ENCODE measurements around the gene SKAP2.

Gene SKAP2

DNA sequence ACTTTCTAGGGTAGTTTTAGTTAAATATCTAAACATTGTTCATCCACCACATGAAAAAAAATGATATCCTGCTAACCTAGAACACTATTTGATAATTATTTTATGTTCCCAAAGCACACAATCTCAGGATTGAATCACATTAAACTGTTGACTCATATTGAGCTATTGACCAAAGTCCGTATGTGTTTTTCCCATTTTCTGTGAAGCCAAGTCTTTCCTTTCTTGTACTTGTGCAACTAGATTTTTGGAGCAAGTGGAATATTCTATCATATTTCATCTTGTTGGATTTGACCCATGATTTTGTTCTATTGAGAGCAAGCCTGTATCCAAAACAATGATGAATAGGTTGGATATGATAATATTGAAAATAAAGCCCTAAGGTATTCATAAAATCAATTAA is 164.6 kb downstream of the SKAP2 start:
- no peak overlapping the region for H4K91ac ChIP-seq (ENCODE audit: low read depth, low read length, poor library complexity)
- H3K9me3 ChIP-seq (replicated peaks in 1 of 2; ENCODE audit: control insufficient read depth in 2 of 2, insufficient read depth in 1 of 2, low read depth in 1 of 2, low read length in 2 of 2): no peaks in the 10 kb centered on the region
- no peak overlapping the region for H3K14ac ChIP-seq (ENCODE audit: low read length)
- no peak overlapping the region for H2BK12ac ChIP-seq (ENCODE audit: low read length)
- H3K9ac ChIP-seq (ENCODE audit: low read depth, low read length, poor library complexity): no peak overlapping the region
- H3K27me3 ChIP-seq (ENCODE audit: control insufficient read depth in 3 of 3, insufficient read depth in 3 of 3, low read depth in 1 of 3, low read length in 3 of 3): no peaks in the 10 kb centered on the region
- no CpG with 5 or more reads among the region's 1 CpG for WGBS, 2 donors (ENCODE audit: extremely low coverage in 2 of 2, insufficient read length in 2 of 2, insufficient replicate concordance in 1 of 2)
- peaks cover 3% of the 10 kb centered on the region in 2 donors for H3K4me1 ChIP-seq (ENCODE audit: control insufficient read depth in 2 of 2, insufficient read depth in 1 of 2, low read depth in 1 of 2, low read length in 2 of 2)
- DNase-seq (ENCODE audit: low spot score): no peak
- H3K4me2 ChIP-seq (ENCODE audit: insufficient read depth, low read length, poor library complexity, severe bottlenecking): no peak overlapping the region
- H2AK5ac ChIP-seq (ENCODE audit: low read depth, low read length): no peak overlapping the region
- no peak overlapping the region for H2BK120ac ChIP-seq (ENCODE audit: low read depth, low read length)
- H3K27ac ChIP-seq (replicated peaks; ENCODE audit: low read length): no peak overlapping the region
- no peaks in the 10 kb centered on the region for H3K36me3 ChIP-seq (replicated peaks in 1 of 2; ENCODE audit: control insufficient read depth in 2 of 2, insufficient read depth in 2 of 2, low read length in 2 of 2)
- no peak overlapping the region for H4K8ac ChIP-seq (ENCODE audit: low read depth, low read length)
- H2BK5ac ChIP-seq (ENCODE audit: low read length): no peak overlapping the region
- no peak overlapping the region for H2AFZ ChIP-seq (ENCODE audit: low read length)
- no peak overlapping the region for H3K4me3 ChIP-seq (ENCODE audit: low read length in 2 of 2)
- H3K18ac ChIP-seq (ENCODE audit: low read length): no peak overlapping the region
- no peak overlapping the region for H3K4ac ChIP-seq (ENCODE audit: low read length)
- H3K23ac ChIP-seq (ENCODE audit: low read depth, low read length, poor library complexity): no peak overlapping the region
- no peaks in the 10 kb centered on the region for H3K79me1 ChIP-seq (ENCODE audit: low read depth, low read length)
- no peak overlapping the region for H2BK15ac ChIP-seq (ENCODE audit: low read length)

DNA sequence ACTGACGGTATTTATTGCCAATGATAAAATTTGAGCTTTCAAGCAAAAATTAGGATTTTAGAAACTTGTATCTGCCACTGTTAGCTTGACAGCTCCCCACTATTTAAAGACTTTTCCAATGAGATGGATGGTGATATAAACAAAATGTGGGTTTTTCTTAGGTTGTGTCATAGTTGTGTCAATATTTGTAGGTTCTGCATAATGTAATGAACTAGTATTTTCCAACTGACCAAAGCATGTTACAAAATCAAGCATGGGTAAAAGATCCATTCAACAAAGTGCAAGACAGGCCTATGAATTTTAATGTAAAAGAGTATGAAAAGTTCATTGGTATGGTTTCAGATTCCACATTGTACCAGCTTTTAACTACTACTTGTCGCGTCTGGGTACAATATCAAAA is 165.6 kb downstream of the SKAP2 start:
- Histone ChIP-seq H3K79me1 (ENCODE audit: low read depth, low read length) (no peaks in the 10 kb centered on the region), H3K36me3 (replicated peaks in 1 of 2; ENCODE audit: control insufficient read depth in 2 of 2, insufficient read depth in 2 of 2, low read length in 2 of 2) (no peaks in the 10 kb centered on the region), H3K4ac (ENCODE audit: low read length) (no peak overlapping the region), H3K4me1 (ENCODE audit: control insufficient read depth in 2 of 2, insufficient read depth in 1 of 2, low read depth in 1 of 2, low read length in 2 of 2) (peaks cover 3% of the 10 kb centered on the region in 2 donors), H3K14ac (ENCODE audit: low read length) (no peak overlapping the region), H2BK120ac (ENCODE audit: low read depth, low read length) (no peak overlapping the region), H2BK15ac (ENCODE audit: low read length) (no peak overlapping the region), H4K91ac (ENCODE audit: low read depth, low read length, poor library complexity) (no peak overlapping the region), H3K27me3 (ENCODE audit: control insufficient read depth in 3 of 3, insufficient read depth in 3 of 3, low read depth in 1 of 3, low read length in 3 of 3) (no peaks in the 10 kb centered on the region), H3K27ac (replicated peaks; ENCODE audit: low read length) (no peak overlapping the region), H2BK5ac (ENCODE audit: low read length) (no peak overlapping the region), H3K4me2 (ENCODE audit: insufficient read depth, low read length, poor library complexity, severe bottlenecking) (no peak overlapping the region), H4K8ac (ENCODE audit: low read depth, low read length) (no peak overlapping the region), H2AK5ac (ENCODE audit: low read depth, low read length) (no peak overlapping the region), H2BK12ac (ENCODE audit: low read length) (no peak overlapping the region), H3K4me3 (ENCODE audit: low read length in 2 of 2) (no peak overlapping the region), H3K23ac (ENCODE audit: low read depth, low read length, poor library complexity) (no peak overlapping the region), H2AFZ (ENCODE audit: low read length) (no peak overlapping the region), H3K18ac (ENCODE audit: low read length) (no peak overlapping the region), H3K9ac (ENCODE audit: low read depth, low read length, poor library complexity) (no peak overlapping the region), H3K9me3 (replicated peaks in 1 of 2; ENCODE audit: control insufficient read depth in 2 of 2, insufficient read depth in 1 of 2, low read depth in 1 of 2, low read length in 2 of 2) (no peaks in the 10 kb centered on the region)
- DNase-seq (ENCODE audit: low spot score): no peak
- no CpG with 5 or more reads among the region's 3 CpGs for WGBS, 2 donors (ENCODE audit: extremely low coverage in 2 of 2, insufficient read length in 2 of 2, insufficient replicate concordance in 1 of 2)

DNA sequence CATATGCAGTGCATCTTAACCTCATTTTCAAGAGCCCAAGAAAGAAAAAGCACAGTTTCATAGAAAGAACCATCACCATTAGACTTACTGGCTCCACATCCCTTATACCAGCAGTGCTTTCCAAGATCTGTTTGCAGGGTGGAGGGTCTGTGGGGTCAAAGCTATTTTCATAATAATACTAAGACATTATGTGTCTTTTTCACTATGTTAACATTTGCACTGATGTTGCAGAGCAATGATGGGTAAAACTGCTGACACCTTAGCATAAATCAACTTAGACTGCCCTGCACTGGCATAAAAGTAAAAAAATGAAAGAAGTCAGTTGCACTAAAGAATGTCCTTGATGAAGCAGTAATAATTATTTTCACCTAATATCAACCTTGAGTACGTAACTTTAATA is 166.2 kb downstream of the SKAP2 start:
- WGBS, 2 donors (ENCODE audit: extremely low coverage in 2 of 2, insufficient read length in 2 of 2, insufficient replicate concordance in 1 of 2): no CpG with 5 or more reads among the region's 1 CpG

DNA sequence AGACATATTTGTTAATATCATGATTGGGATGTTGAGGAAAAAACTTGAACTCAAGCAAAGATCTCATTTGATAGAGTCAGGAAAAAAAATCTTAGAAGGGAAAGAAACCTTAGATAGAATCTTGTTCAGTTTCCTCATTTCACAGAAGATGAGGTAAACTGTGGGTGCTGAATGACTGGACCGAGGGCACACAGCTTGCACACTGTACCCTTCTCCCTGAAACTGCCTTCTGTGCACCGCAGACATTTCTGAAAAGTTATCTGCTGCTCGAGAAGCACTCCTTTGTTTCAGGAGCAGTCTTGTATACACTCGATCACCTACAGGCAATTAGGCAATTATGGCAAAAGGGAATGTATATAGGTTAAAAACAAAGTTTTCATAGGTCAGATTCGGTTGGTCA is 167.4 kb downstream of the SKAP2 start:
- no peak overlapping the region for H3K4ac ChIP-seq (ENCODE audit: low read length)
- no peak overlapping the region for H2BK12ac ChIP-seq (ENCODE audit: low read length)
- H2BK15ac ChIP-seq (ENCODE audit: low read length): no peak overlapping the region
- no peak overlapping the region for H3K27ac ChIP-seq (replicated peaks; ENCODE audit: low read length)
- H3K9ac ChIP-seq (ENCODE audit: low read depth, low read length, poor library complexity): no peak overlapping the region
- H3K4me3 ChIP-seq (ENCODE audit: low read length in 2 of 2): no peak overlapping the region
- H3K4me1 ChIP-seq (ENCODE audit: control insufficient read depth in 2 of 2, insufficient read depth in 1 of 2, low read depth in 1 of 2, low read length in 2 of 2): peaks cover 3 to 6% of the 10 kb centered on the region in 2 donors
- no peaks in the 10 kb centered on the region for H3K36me3 ChIP-seq (replicated peaks in 1 of 2; ENCODE audit: control insufficient read depth in 2 of 2, insufficient read depth in 2 of 2, low read length in 2 of 2)
- H3K4me2 ChIP-seq (ENCODE audit: insufficient read depth, low read length, poor library complexity, severe bottlenecking): no peak overlapping the region
- H2BK120ac ChIP-seq (ENCODE audit: low read depth, low read length): no peak overlapping the region
- H3K18ac ChIP-seq (ENCODE audit: low read length): no peak overlapping the region
- H3K79me1 ChIP-seq (ENCODE audit: low read depth, low read length): no peaks in the 10 kb centered on the region
- no peak overlapping the region for H3K23ac ChIP-seq (ENCODE audit: low read depth, low read length, poor library complexity)
- no peak overlapping the region for H2AK5ac ChIP-seq (ENCODE audit: low read depth, low read length)
- H2AFZ ChIP-seq (ENCODE audit: low read length): no peak overlapping the region
- no peak overlapping the region for H2BK5ac ChIP-seq (ENCODE audit: low read length)
- H4K91ac ChIP-seq (ENCODE audit: low read depth, low read length, poor library complexity): no peak overlapping the region
- no CpG with 5 or more reads among the region's 5 CpGs for WGBS, 2 donors (ENCODE audit: extremely low coverage in 2 of 2, insufficient read length in 2 of 2, insufficient replicate concordance in 1 of 2)
- H3K14ac ChIP-seq (ENCODE audit: low read length): no peak overlapping the region
- no peak overlapping the region for H4K8ac ChIP-seq (ENCODE audit: low read depth, low read length)
- H3K27me3 ChIP-seq (ENCODE audit: control insufficient read depth in 3 of 3, insufficient read depth in 3 of 3, low read depth in 1 of 3, low read length in 3 of 3): no peaks in the 10 kb centered on the region
- H3K9me3 ChIP-seq (replicated peaks in 1 of 2; ENCODE audit: control insufficient read depth in 2 of 2, insufficient read depth in 1 of 2, low read depth in 1 of 2, low read length in 2 of 2): no peaks in the 10 kb centered on the region
- DNase-seq (ENCODE audit: low spot score): no peak

More for the DNA sequence above, 166.2 kb downstream of the SKAP2 start:
- Histone ChIP-seq H2BK120ac (ENCODE audit: low read depth, low read length) (no peak overlapping the region), H3K14ac (ENCODE audit: low read length) (no peak overlapping the region), H3K9me3 (replicated peaks in 1 of 2; ENCODE audit: control insufficient read depth in 2 of 2, insufficient read depth in 1 of 2, low read depth in 1 of 2, low read length in 2 of 2) (no peaks in the 10 kb centered on the region), H3K36me3 (replicated peaks in 1 of 2; ENCODE audit: control insufficient read depth in 2 of 2, insufficient read depth in 2 of 2, low read length in 2 of 2) (no peaks in the 10 kb centered on the region), H2AFZ (ENCODE audit: low read length) (no peak overlapping the region), H3K27ac (replicated peaks; ENCODE audit: low read length) (no peak overlapping the region), H3K27me3 (ENCODE audit: control insufficient read depth in 3 of 3, insufficient read depth in 3 of 3, low read depth in 1 of 3, low read length in 3 of 3) (no peaks in the 10 kb centered on the region), H3K79me1 (ENCODE audit: low read depth, low read length) (no peaks in the 10 kb centered on the region), H3K4me1 (ENCODE audit: control insufficient read depth in 2 of 2, insufficient read depth in 1 of 2, low read depth in 1 of 2, low read length in 2 of 2) (peaks cover 3% of the 10 kb centered on the region in 2 donors), H3K18ac (ENCODE audit: low read length) (no peak overlapping the region), H2BK5ac (ENCODE audit: low read length) (no peak overlapping the region), H2AK5ac (ENCODE audit: low read depth, low read length) (no peak overlapping the region), H3K4ac (ENCODE audit: low read length) (no peak overlapping the region), H3K9ac (ENCODE audit: low read depth, low read length, poor library complexity) (no peak overlapping the region), H4K8ac (ENCODE audit: low read depth, low read length) (no peak overlapping the region), H3K4me2 (ENCODE audit: insufficient read depth, low read length, poor library complexity, severe bottlenecking) (no peak overlapping the region), H3K23ac (ENCODE audit: low read depth, low read length, poor library complexity) (no peak overlapping the region), H3K4me3 (ENCODE audit: low read length in 2 of 2) (no peak overlapping the region), H4K91ac (ENCODE audit: low read depth, low read length, poor library complexity) (no peak overlapping the region), H2BK15ac (ENCODE audit: low read length) (no peak overlapping the region), H2BK12ac (ENCODE audit: low read length) (no peak overlapping the region)
- no peak for DNase-seq (ENCODE audit: low spot score)

Data from neuronal stem cell (in vitro differentiated cells).